ENCODE results near the gene IKZF3.

DNA sequence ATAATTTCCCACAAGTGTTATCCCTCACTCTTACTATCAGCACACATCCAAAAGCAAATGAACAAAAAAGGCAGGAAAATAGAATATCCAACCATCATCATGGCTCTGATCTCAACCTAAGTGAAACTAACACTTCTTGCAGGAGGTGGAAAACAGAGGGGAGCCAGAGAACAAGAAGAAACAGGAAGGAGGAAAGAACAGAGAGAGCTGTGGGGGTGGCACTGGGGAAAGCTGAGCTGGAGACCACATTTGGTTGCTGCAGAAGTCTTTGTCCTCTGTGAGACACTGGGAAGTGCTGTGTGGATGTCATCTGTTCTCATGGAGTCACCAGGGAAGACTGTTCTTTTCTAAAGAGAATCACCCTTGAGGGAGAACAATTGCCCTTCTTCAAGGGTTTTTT is 91.7 kb downstream of the IKZF3 start:
- TF ChIP-seq, protein P1, sequence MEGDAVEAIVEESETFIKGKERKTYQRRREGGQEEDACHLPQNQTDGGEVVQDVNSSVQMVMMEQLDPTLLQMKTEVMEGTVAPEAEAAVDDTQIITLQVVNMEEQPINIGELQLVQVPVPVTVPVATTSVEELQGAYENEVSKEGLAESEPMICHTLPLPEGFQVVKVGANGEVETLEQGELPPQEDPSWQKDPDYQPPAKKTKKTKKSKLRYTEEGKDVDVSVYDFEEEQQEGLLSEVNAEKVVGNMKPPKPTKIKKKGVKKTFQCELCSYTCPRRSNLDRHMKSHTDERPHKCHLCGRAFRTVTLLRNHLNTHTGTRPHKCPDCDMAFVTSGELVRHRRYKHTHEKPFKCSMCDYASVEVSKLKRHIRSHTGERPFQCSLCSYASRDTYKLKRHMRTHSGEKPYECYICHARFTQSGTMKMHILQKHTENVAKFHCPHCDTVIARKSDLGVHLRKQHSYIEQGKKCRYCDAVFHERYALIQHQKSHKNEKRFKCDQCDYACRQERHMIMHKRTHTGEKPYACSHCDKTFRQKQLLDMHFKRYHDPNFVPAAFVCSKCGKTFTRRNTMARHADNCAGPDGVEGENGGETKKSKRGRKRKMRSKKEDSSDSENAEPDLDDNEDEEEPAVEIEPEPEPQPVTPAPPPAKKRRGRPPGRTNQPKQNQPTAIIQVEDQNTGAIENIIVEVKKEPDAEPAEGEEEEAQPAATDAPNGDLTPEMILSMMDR (conservative IDR thresholded peaks at IDR 0.05) = no peak
- TF ChIP-seq ZFX (IDR thresholded peaks at IDR 0.05) = no peak

All from C4-2B (cell line).